ENCODE measurements around the gene PLPPR2.

PLPPR2 gene

GRCh38 chr19:11335449-11336146 lies 19.6 kb upstream of the PLPPR2 start:
- no peak overlapping the region for H2AFZ ChIP-seq (ENCODE audit: low read length)
- H3F3A ChIP-seq (ENCODE audit: low read depth), result no peaks in the 10 kb centered on the region
- no peak overlapping the region for H3K4me3 ChIP-seq (ENCODE audit: low read length, poor library complexity, severe bottlenecking)
- H3K4me1 ChIP-seq (ENCODE audit: insufficient read depth, low read length, poor library complexity, severe bottlenecking), result peaks cover 27% of the 10 kb centered on the region
- peaks cover 11% of the 10 kb centered on the region; the same call in 1 of the 2 replicates for H3K79me2 ChIP-seq (ENCODE audit: insufficient read depth, low read length)
- H3K9me3 ChIP-seq (ENCODE audit: insufficient read depth, low read depth, low read length), result no peaks in the 10 kb centered on the region
- H3K4me2 ChIP-seq (ENCODE audit: low read depth, low read length, poor library complexity, severe bottlenecking), result no peak overlapping the region
- H3K9me2 ChIP-seq (replicated peaks; ENCODE audit: low read depth, low read length), result no peaks in the 10 kb centered on the region
- H3K27me3 ChIP-seq (ENCODE audit: insufficient read depth, low read length, poor library complexity, severe bottlenecking), result no peaks in the 10 kb centered on the region
- no peak overlapping the region for H3K9ac ChIP-seq (ENCODE audit: low read depth, low read length, poor library complexity, severe bottlenecking)
- no peaks in the 10 kb centered on the region for H4K20me1 ChIP-seq (ENCODE audit: insufficient read depth, low read length, poor library complexity, severe bottlenecking)
- no peaks in the 10 kb centered on the region for H3K36me3 ChIP-seq (ENCODE audit: insufficient read depth, low read length)
- TF ChIP-seq CTCF (conservative IDR thresholded peaks at IDR 0.05; ENCODE audit: low read length), result no peak
- TF ChIP-seq EZH2phosphoT487 (IDR thresholded peaks at IDR 0.05; ENCODE audit: borderline replicate concordance), result no peak

DNA sequence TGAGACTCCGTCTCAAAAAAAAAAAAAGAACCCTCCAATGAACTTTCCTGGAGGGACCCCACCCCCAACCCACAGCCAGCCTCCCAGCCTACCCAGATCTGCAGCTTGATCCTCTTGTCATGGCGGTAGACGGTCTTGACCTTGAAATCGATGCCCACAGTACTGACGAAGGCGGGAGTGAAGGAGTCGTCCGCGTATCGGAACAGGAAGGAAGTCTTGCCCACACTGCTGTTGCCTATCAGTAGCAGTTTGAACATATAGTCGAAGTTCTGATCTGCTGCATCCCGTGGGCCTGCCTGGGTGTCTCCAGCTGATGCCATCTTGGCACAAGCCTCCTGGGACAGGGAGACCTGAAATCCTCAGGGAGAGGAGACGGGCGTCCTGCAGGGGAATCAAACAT lies 18.2 kb upstream of the PLPPR2 start:
- H3F3A ChIP-seq (ENCODE audit: low read depth), result 0 out of 2 replicates have a peak, but pooled peaks cover 3% of the 10 kb centered on the region
- peaks cover 11% of the 10 kb centered on the region; the same call in 1 of the 2 replicates for H3K79me2 ChIP-seq (ENCODE audit: insufficient read depth, low read length)
- no peaks in the 10 kb centered on the region for H4K20me1 ChIP-seq (ENCODE audit: insufficient read depth, low read length, poor library complexity, severe bottlenecking)
- H3K9me2 ChIP-seq (replicated peaks; ENCODE audit: low read depth, low read length), result no peaks in the 10 kb centered on the region
- H3K27me3 ChIP-seq (ENCODE audit: insufficient read depth, low read length, poor library complexity, severe bottlenecking), result no peaks in the 10 kb centered on the region
- peak overlapping the region; percentile 91 for H3K9ac ChIP-seq (ENCODE audit: low read depth, low read length, poor library complexity, severe bottlenecking)
- TF ChIP-seq EZH2phosphoT487 (IDR thresholded peaks at IDR 0.05; ENCODE audit: borderline replicate concordance) (no peak), CTCF (conservative IDR thresholded peaks at IDR 0.05; ENCODE audit: low read length) (no peak)
- no peaks in the 10 kb centered on the region for H3K9me3 ChIP-seq (ENCODE audit: insufficient read depth, low read depth, low read length)
- H3K4me3 ChIP-seq (ENCODE audit: low read length, poor library complexity, severe bottlenecking), result peak overlapping the region; percentile 45
- H2AFZ ChIP-seq (ENCODE audit: low read length), result no peak overlapping the region
- H3K4me2 ChIP-seq (ENCODE audit: low read depth, low read length, poor library complexity, severe bottlenecking), result peak overlapping the region; percentile 83
- H3K4me1 ChIP-seq (ENCODE audit: insufficient read depth, low read length, poor library complexity, severe bottlenecking), result peaks cover 27% of the 10 kb centered on the region
- no peaks in the 10 kb centered on the region for H3K36me3 ChIP-seq (ENCODE audit: insufficient read depth, low read length)

DNA sequence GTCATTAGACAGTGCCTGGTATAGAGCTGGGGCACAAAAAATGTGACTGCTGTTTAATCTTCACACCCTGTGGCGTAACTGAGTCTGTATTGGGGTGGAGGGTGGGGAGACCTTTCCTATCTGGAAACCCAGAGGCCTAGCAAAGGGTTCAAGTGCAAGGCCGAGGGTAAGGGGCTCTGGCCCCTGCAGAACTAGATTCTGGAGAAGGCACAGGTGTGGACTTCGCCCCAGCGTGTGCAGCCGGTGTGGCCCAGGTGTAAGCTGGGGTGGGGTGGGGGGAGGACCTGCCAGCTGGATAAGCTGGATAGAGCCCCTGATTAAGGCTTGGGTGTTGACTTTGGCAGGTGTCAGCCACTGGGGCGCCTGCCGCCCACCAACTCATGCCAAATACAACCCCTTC lies 17.1 kb upstream of the PLPPR2 start:
- H3K9me3 ChIP-seq (ENCODE audit: insufficient read depth, low read depth, low read length), result no peaks in the 10 kb centered on the region
- no peaks in the 10 kb centered on the region for H4K20me1 ChIP-seq (ENCODE audit: insufficient read depth, low read length, poor library complexity, severe bottlenecking)
- 0 out of 2 replicates have a peak, but pooled peaks cover 3% of the 10 kb centered on the region for H3F3A ChIP-seq (ENCODE audit: low read depth)
- peaks cover 11% of the 10 kb centered on the region; the same call in 1 of the 2 replicates for H3K79me2 ChIP-seq (ENCODE audit: insufficient read depth, low read length)
- peak overlapping the region; percentile 83 for H3K4me2 ChIP-seq (ENCODE audit: low read depth, low read length, poor library complexity, severe bottlenecking)
- peaks cover 27% of the 10 kb centered on the region for H3K4me1 ChIP-seq (ENCODE audit: insufficient read depth, low read length, poor library complexity, severe bottlenecking)
- H2AFZ ChIP-seq (ENCODE audit: low read length), result no peak overlapping the region
- H3K36me3 ChIP-seq (ENCODE audit: insufficient read depth, low read length), result no peaks in the 10 kb centered on the region
- no peak for TF ChIP-seq CTCF (conservative IDR thresholded peaks at IDR 0.05; ENCODE audit: low read length)
- TF ChIP-seq EZH2phosphoT487 (IDR thresholded peaks at IDR 0.05; ENCODE audit: borderline replicate concordance), result no peak
- peak overlapping the region; percentile 91 for H3K9ac ChIP-seq (ENCODE audit: low read depth, low read length, poor library complexity, severe bottlenecking)
- no peaks in the 10 kb centered on the region for H3K27me3 ChIP-seq (ENCODE audit: insufficient read depth, low read length, poor library complexity, severe bottlenecking)
- peak overlapping the region; percentile 82 for H3K4me3 ChIP-seq (ENCODE audit: low read length, poor library complexity, severe bottlenecking)
- no peaks in the 10 kb centered on the region for H3K9me2 ChIP-seq (replicated peaks; ENCODE audit: low read depth, low read length)

Data from Loucy (cell line).